Measurements from ENCODE around the gene TMEM169.

The TMEM169 gene

DNA sequence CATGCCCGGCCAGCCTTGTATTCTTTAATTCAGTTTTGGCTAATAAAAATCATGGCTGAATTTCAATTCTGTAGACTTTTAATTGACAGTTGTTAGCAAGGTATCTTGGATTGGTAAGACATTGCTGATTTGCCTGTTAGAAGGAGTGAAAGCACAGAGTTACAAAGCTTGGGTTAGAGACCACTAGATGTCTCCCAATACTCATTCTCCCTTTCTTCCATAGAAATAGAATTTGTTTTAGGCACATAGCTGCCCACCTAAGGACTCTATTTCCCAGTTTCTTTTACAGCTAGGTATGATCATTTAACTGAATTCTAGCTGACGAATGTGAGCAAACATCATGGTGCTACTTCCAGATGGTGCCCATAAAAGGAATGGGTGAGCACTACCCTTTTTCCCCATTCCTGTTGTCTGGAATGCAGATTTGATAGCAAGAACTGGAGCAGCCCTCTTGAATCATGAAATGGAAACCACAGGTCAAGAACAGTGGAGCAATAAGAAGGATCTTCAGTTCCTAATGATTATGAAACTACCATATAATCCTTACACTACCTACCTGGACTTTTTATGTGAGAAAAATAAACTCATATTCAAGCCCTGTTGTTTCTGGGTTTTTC, 17.6 kb upstream of the TMEM169 start:
- H4K8ac ChIP-seq (ENCODE audit: low read depth, low read length): no peak overlapping the region
- H3K36me3 ChIP-seq (ENCODE audit: control insufficient read depth in 1 of 2, insufficient read depth in 2 of 2, low read length in 2 of 2): no peaks in the 10 kb centered on the region
- no peak overlapping the region for H3K27ac ChIP-seq (ENCODE audit: low read depth, low read length)
- H3K4me1 ChIP-seq (ENCODE audit: control insufficient read depth in 1 of 2, insufficient read depth in 2 of 2, low read length in 2 of 2): no peaks in the 10 kb centered on the region
- no peak overlapping the region for H3K14ac ChIP-seq (ENCODE audit: low read length)
- no peak overlapping the region for H2BK120ac ChIP-seq (ENCODE audit: insufficient read depth, low read length, poor library complexity)
- H4K91ac ChIP-seq (ENCODE audit: low read depth, low read length): no peak overlapping the region
- no peaks in the 10 kb centered on the region for H3K79me1 ChIP-seq (ENCODE audit: low read length)
- H2AK5ac ChIP-seq (ENCODE audit: low read length): no peak overlapping the region
- no peaks in the 10 kb centered on the region for H3K9me3 ChIP-seq (ENCODE audit: insufficient read depth, low read depth, low read length)
- H3K79me2 ChIP-seq (ENCODE audit: control insufficient read depth, insufficient read depth, low read length, poor library complexity): no peaks in the 10 kb centered on the region
- H2AFZ ChIP-seq (ENCODE audit: insufficient read depth, low read length, poor library complexity): no peak overlapping the region
- no peak overlapping the region for H3K18ac ChIP-seq (ENCODE audit: low read length)
- no peak overlapping the region for H2BK5ac ChIP-seq (ENCODE audit: low read depth, low read length, poor library complexity)
- H3K23ac ChIP-seq (ENCODE audit: low read length): no peak overlapping the region
- no peak overlapping the region for H4K12ac ChIP-seq (ENCODE audit: low read depth, low read length)
- WGBS (ENCODE audit: extremely low coverage, insufficient coverage, insufficient read length): no CpG with 5 or more reads among the region's 2 CpGs
- no peak overlapping the region for H2BK12ac ChIP-seq (ENCODE audit: low read length)
- H3K4me3 ChIP-seq (ENCODE audit: low read depth, low read length): no peak overlapping the region
- no peak overlapping the region for H3K9ac ChIP-seq (ENCODE audit: low read length)
- no peak overlapping the region for H3K4ac ChIP-seq (ENCODE audit: low read depth, low read length)
- no peaks in the 10 kb centered on the region for H3K27me3 ChIP-seq (ENCODE audit: insufficient read depth, low read length)
- peak in 1 of 2 donors; percentile 28 for DNase-seq
- H3K4me2 ChIP-seq (ENCODE audit: low read length): no peak overlapping the region

DNA sequence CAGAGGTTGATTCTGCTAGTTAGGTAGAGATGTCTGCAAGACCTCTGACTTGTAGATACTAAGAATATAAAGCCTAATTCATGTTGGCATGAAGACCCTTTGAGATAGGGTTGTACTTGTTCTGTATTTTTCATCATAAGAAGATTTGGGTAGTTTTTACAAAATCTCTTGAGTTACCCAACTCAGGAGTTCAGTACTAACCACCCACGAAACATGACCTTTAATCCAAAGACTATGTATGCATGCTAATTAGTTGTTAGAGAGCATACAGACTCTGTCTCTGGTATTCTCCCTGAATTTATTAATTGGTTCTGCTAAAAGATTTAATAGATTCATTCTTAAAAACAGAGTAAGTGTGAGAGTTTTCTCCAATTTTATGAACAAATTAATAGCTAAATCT, 17.1 kb upstream of the TMEM169 start:
- WGBS (ENCODE audit: extremely low coverage, insufficient coverage, insufficient read length): no CpG with 5 or more reads among the region's 1 CpG
- H3K4me2 ChIP-seq (ENCODE audit: low read length): no peak overlapping the region

DNA sequence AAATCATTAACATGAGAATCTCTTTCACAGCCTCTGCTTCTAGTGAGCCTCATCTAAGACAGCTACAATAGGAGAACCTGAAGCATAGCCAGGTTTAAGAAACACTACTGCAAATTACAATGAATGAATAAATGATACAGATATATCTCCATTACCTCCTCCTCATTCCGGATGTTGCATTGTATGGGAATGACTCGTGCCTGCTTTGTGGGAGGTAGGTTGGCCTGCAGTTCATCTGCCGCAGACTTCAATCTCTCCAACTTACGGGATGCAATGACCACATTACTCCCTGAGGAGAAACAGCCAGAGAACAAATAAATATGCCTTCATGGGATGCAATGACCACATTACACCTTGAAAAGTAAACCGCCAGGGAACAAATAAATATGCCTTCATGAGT, 15.5 kb upstream of the TMEM169 start:
- H3K4me3 ChIP-seq (ENCODE audit: low read depth, low read length): no peak overlapping the region
- no peak overlapping the region for H4K12ac ChIP-seq (ENCODE audit: low read depth, low read length)
- H3K14ac ChIP-seq (ENCODE audit: low read length): no peak overlapping the region
- DNase-seq: no peak
- no peaks in the 10 kb centered on the region for H3K9me3 ChIP-seq (ENCODE audit: insufficient read depth, low read depth, low read length)
- H2BK120ac ChIP-seq (ENCODE audit: insufficient read depth, low read length, poor library complexity): no peak overlapping the region
- H3K4me1 ChIP-seq (ENCODE audit: control insufficient read depth in 1 of 2, insufficient read depth in 2 of 2, low read length in 2 of 2): no peaks in the 10 kb centered on the region
- no peak overlapping the region for H2BK12ac ChIP-seq (ENCODE audit: low read length)
- no peaks in the 10 kb centered on the region for H3K36me3 ChIP-seq (ENCODE audit: control insufficient read depth in 1 of 2, insufficient read depth in 2 of 2, low read length in 2 of 2)
- H2BK5ac ChIP-seq (ENCODE audit: low read depth, low read length, poor library complexity): no peak overlapping the region
- no peak overlapping the region for H4K91ac ChIP-seq (ENCODE audit: low read depth, low read length)
- H2AFZ ChIP-seq (ENCODE audit: insufficient read depth, low read length, poor library complexity): no peak overlapping the region
- peak overlapping the region; percentile 80 for H3K23ac ChIP-seq (ENCODE audit: low read length)
- H3K27ac ChIP-seq (ENCODE audit: low read depth, low read length): no peak overlapping the region
- H3K4me2 ChIP-seq (ENCODE audit: low read length): no peak overlapping the region
- no peak overlapping the region for H3K18ac ChIP-seq (ENCODE audit: low read length)
- H3K27me3 ChIP-seq (ENCODE audit: insufficient read depth, low read length): no peaks in the 10 kb centered on the region
- no peak overlapping the region for H3K9ac ChIP-seq (ENCODE audit: low read length)
- WGBS (ENCODE audit: extremely low coverage, insufficient coverage, insufficient read length): no CpG with 5 or more reads among the region's 5 CpGs
- H3K4ac ChIP-seq (ENCODE audit: low read depth, low read length): no peak overlapping the region
- H3K79me1 ChIP-seq (ENCODE audit: low read length): no peaks in the 10 kb centered on the region
- no peak overlapping the region for H4K8ac ChIP-seq (ENCODE audit: low read depth, low read length)
- no peaks in the 10 kb centered on the region for H3K79me2 ChIP-seq (ENCODE audit: control insufficient read depth, insufficient read depth, low read length, poor library complexity)
- H2AK5ac ChIP-seq (ENCODE audit: low read length): no peak overlapping the region

More for the DNA sequence above, 17.1 kb upstream of the TMEM169 start:
- Histone ChIP-seq H2BK120ac (ENCODE audit: insufficient read depth, low read length, poor library complexity) (no peak overlapping the region), H3K9me3 (ENCODE audit: insufficient read depth, low read depth, low read length) (no peaks in the 10 kb centered on the region), H3K79me1 (ENCODE audit: low read length) (no peaks in the 10 kb centered on the region), H3K36me3 (ENCODE audit: control insufficient read depth in 1 of 2, insufficient read depth in 2 of 2, low read length in 2 of 2) (no peaks in the 10 kb centered on the region), H3K23ac (ENCODE audit: low read length) (no peak overlapping the region), H4K8ac (ENCODE audit: low read depth, low read length) (no peak overlapping the region), H2AFZ (ENCODE audit: insufficient read depth, low read length, poor library complexity) (no peak overlapping the region), H4K12ac (ENCODE audit: low read depth, low read length) (no peak overlapping the region), H3K18ac (ENCODE audit: low read length) (no peak overlapping the region), H3K4ac (ENCODE audit: low read depth, low read length) (no peak overlapping the region), H3K14ac (ENCODE audit: low read length) (no peak overlapping the region), H3K79me2 (ENCODE audit: control insufficient read depth, insufficient read depth, low read length, poor library complexity) (no peaks in the 10 kb centered on the region), H3K27me3 (ENCODE audit: insufficient read depth, low read length) (no peaks in the 10 kb centered on the region), H2BK12ac (ENCODE audit: low read length) (no peak overlapping the region), H2AK5ac (ENCODE audit: low read length) (no peak overlapping the region), H4K91ac (ENCODE audit: low read depth, low read length) (no peak overlapping the region), H3K27ac (ENCODE audit: low read depth, low read length) (no peak overlapping the region), H3K9ac (ENCODE audit: low read length) (no peak overlapping the region), H3K4me1 (ENCODE audit: control insufficient read depth in 1 of 2, insufficient read depth in 2 of 2, low read length in 2 of 2) (no peaks in the 10 kb centered on the region), H3K4me3 (ENCODE audit: low read depth, low read length) (no peak overlapping the region), H2BK5ac (ENCODE audit: low read depth, low read length, poor library complexity) (no peak overlapping the region)
- no peak for DNase-seq

DNA sequence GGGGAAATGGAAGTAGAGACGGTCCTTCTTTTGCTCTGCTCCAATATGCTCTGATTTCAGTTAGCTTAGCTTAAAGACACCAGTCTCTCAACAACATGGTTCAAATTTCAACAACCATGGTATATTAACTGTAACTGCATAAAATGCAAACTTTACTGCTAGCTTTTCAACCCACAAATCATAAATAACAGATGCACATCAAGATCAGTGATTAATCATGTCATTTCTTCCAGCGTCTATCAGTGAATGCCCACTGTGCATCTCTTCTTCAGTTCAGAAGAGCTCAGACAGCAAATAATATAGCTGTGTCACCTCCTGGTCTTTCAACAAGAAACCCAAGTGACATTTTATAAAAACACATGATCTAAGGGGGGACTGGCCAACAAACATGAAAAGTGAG, 12.7 kb upstream of the TMEM169 start:
- Histone ChIP-seq H3K36me3 (ENCODE audit: control insufficient read depth in 1 of 2, insufficient read depth in 2 of 2, low read length in 2 of 2) (no peaks in the 10 kb centered on the region), H2BK120ac (ENCODE audit: insufficient read depth, low read length, poor library complexity) (no peak overlapping the region), H2BK12ac (ENCODE audit: low read length) (no peak overlapping the region), H3K27ac (ENCODE audit: low read depth, low read length) (no peak overlapping the region), H4K12ac (ENCODE audit: low read depth, low read length) (no peak overlapping the region), H3K4ac (ENCODE audit: low read depth, low read length) (no peak overlapping the region), H2AK5ac (ENCODE audit: low read length) (no peak overlapping the region), H3K27me3 (ENCODE audit: insufficient read depth, low read length) (no peaks in the 10 kb centered on the region), H2AFZ (ENCODE audit: insufficient read depth, low read length, poor library complexity) (no peak overlapping the region), H3K23ac (ENCODE audit: low read length) (no peak overlapping the region), H4K91ac (ENCODE audit: low read depth, low read length) (no peak overlapping the region), H3K79me1 (ENCODE audit: low read length) (no peaks in the 10 kb centered on the region), H3K4me1 (ENCODE audit: control insufficient read depth in 1 of 2, insufficient read depth in 2 of 2, low read length in 2 of 2) (no peaks in the 10 kb centered on the region), H3K18ac (ENCODE audit: low read length) (no peak overlapping the region), H4K8ac (ENCODE audit: low read depth, low read length) (no peak overlapping the region), H3K9ac (ENCODE audit: low read length) (no peak overlapping the region), H3K9me3 (ENCODE audit: insufficient read depth, low read depth, low read length) (no peaks in the 10 kb centered on the region), H3K4me2 (ENCODE audit: low read length) (no peak overlapping the region), H3K4me3 (ENCODE audit: low read depth, low read length) (no peak overlapping the region), H2BK5ac (ENCODE audit: low read depth, low read length, poor library complexity) (no peak overlapping the region), H3K14ac (ENCODE audit: low read length) (no peak overlapping the region), H3K79me2 (ENCODE audit: control insufficient read depth, insufficient read depth, low read length, poor library complexity) (no peaks in the 10 kb centered on the region)
- no CpG with 5 or more reads among the region's 2 CpGs for WGBS (ENCODE audit: extremely low coverage, insufficient coverage, insufficient read length)
- DNase-seq: no peak

Data from trophoblast cell (in vitro differentiated cells and primary cell).